SK-N-MC (cell line): ENCODE measurements around the gene TLK1.

Experiments
- DNase-seq: peaks from one replicate; pipeline ENCODE4 v3.0.0-alpha.2; 2011; ENCODE audit warnings: low read depth, low spot score
- H3K27ac ChIP-seq: fragments of 200-600 bp; sonication (generic); 2 replicates; pipeline ENCODE4 v1.5.1; 2016; ENCODE audit warnings: mixed run types
- H3K36me3 ChIP-seq: fragments of 200-600 bp; sonication (generic); 2 replicates; pipeline ENCODE4 v1.6.1; 2017; ENCODE audit warnings: antibody characterized with exemption, low read length, mixed read lengths; ENCODE audit not compliant: insufficient read depth
- H3K4me3 ChIP-seq: fragments of 200-600 bp; sonication (generic); 2 replicates; pipeline ENCODE4 v1.5.1; 2016
- H3K9ac ChIP-seq: fragments of 200-600 bp; sonication (generic); 2 replicates; pipeline ENCODE4 v1.8.0; 2017; ENCODE audit warnings: mixed run types, mixed read lengths; ENCODE audit not compliant: insufficient read length
- H3K9me3 ChIP-seq: fragments of 200-600 bp; sonication (generic); 2 replicates; pipeline ENCODE4 v1.6.1; 2017; ENCODE audit warnings: low read depth, mild to moderate bottlenecking, antibody characterized with exemption, low read length, moderate library complexity, mixed read lengths
- EZH2 ChIP-seq: fragments of 200-600 bp; sonication (generic); IDR thresholded peaks from one replicate; pipeline ENCODE4 v1.6.1; 2017; ENCODE audit warnings: antibody characterized with exemption
- FOXP2 ChIP-seq: optimal IDR thresholded peaks from 2 replicates; pipeline ENCODE3; 2011; ENCODE audit warnings: mild to moderate bottlenecking, moderate library complexity; ENCODE audit not compliant: insufficient read depth; ENCODE audit errors: extremely low read length, control extremely low read depth
- POLR2AphosphoS5 ChIP-seq: IDR thresholded peaks from 2 replicates; pipeline ENCODE4 v1.6.1; 2012; ENCODE audit warnings: mild to moderate bottlenecking, low read depth, low read length, borderline replicate concordance

Gene TLK1

DNA sequence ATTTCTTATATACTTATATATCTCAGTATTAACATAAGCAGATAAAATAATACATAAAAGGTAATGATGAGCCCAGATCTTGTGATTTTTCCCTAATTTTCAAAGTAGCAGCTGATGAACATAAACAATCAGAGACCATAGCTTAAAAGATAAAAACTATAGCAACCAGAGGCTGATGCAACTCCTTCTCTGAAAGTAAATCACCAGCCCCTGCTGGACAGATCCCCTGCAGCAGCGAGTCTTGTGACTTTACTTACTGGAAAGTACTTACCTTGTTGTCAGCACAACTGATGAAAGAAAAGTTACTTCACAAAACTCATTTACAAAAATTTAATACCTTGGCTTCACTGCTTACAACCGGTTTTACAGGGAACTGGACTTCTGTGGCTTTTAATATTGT lies 164.4 kb downstream of the TLK1 start:
- DNase-seq, result no peak
- H3K27ac ChIP-seq, result no peak overlapping the region
- H3K9ac ChIP-seq, result no peak overlapping the region
- TF ChIP-seq POLR2AphosphoS5 (no peak), FOXP2 (no peak), EZH2 (no peak)
- H3K36me3 ChIP-seq, result peaks cover 32% of the 10 kb centered on the region
- no peak overlapping the region for H3K4me3 ChIP-seq
- H3K9me3 ChIP-seq, result no peaks in the 10 kb centered on the region

DNA sequence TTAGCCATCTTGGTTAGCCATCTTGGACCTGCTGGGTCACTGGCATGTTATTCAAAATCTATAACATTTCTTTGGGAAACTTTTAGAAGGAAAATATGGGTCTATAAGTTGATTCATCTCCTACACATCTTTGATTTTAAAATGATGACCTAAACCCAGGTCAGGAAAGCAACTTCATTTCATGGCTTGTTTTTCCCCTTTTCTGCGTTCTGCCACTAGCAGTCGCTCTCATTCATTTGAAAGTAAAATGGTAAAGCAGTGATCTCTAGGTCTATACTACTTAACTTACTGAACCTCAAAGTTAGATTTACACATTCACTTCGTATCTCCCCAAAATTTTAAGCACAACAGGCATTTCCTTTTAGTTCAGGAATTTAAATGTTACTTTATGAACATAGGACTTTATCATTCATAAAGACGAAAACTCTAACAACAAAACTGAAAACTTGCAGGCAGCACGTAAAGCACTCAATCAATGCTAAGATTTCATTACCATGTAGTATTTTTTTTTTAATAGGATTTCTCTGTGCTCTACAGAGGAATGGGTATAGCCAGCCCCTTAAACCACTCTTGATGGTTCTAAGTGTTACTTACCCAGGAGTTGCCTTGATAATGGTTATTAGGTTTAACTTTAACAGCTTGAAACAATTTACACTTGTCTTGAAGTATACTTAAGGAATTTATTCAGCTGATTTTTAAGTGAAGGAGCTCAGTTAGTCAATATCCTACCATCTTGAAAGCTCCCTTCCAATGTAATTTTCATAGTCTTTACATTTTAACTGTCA lies 169.1 kb downstream of the TLK1 start:
- H3K27ac ChIP-seq, result no peak overlapping the region
- TF ChIP-seq FOXP2 (no peak), EZH2 (no peak), POLR2AphosphoS5 (no peak)
- DNase-seq, result no peak
- no peak overlapping the region for H3K4me3 ChIP-seq
- H3K9ac ChIP-seq, result no peak overlapping the region
- peaks cover 33% of the 10 kb centered on the region for H3K36me3 ChIP-seq
- no peaks in the 10 kb centered on the region for H3K9me3 ChIP-seq

- Histone ChIP-seq H3K9ac (no peak overlapping the region), H3K4me3 (no peak overlapping the region), H3K27ac (no peak overlapping the region), H3K9me3 (no peaks in the 10 kb centered on the region), H3K36me3 (peaks cover 7% of the 10 kb centered on the region; the same call in 1 of the 2 replicates)
- no peak for TF ChIP-seq EZH2
- TF ChIP-seq POLR2AphosphoS5, result no peak
- no peak for TF ChIP-seq FOXP2
- DNase-seq, result no peak
Measured at GRCh38 chr2:170986566-170987258, 174.0 kb downstream of the TLK1 start.

DNA sequence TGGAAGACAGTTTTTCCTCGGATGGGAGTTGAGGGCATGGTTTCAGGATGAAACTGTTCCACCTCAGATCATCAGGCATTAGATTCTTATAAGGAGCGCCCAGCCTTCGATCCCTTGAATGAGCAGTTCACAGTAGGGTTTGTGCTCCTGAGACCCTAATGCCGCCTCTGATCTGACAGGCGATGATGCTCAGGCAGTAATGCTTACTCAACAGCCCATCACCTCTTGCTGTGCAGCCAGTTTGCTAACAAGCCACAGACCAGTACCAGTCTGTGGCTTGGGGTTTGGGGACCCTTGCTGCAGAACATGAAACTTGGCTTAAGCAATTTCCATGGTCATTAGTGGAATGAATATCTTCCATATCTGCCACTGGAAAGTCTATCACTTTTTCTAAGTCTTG lies 175.3 kb downstream of the TLK1 start:
- no peak for TF ChIP-seq POLR2AphosphoS5
- TF ChIP-seq FOXP2, result no peak
- no peak for TF ChIP-seq EZH2
- Histone ChIP-seq H3K4me3 (no peak overlapping the region), H3K27ac (no peak overlapping the region), H3K9ac (no peak overlapping the region), H3K9me3 (no peaks in the 10 kb centered on the region), H3K36me3 (no peaks in the 10 kb centered on the region)
- no peak for DNase-seq

GRCh38 chr2:170984079-170984478 lies 176.6 kb downstream of the TLK1 start:
- TF ChIP-seq POLR2AphosphoS5 (no peak), EZH2 (no peak), FOXP2 (no peak)
- H3K27ac ChIP-seq, result no peak overlapping the region
- no peak for DNase-seq
- H3K36me3 ChIP-seq, result no peaks in the 10 kb centered on the region
- no peak overlapping the region for H3K9ac ChIP-seq
- no peak overlapping the region for H3K4me3 ChIP-seq
- H3K9me3 ChIP-seq, result no peaks in the 10 kb centered on the region

GRCh38 chr2:170975943-170976270 lies 184.8 kb downstream of the TLK1 start:
- TF ChIP-seq POLR2AphosphoS5, result no peak
- TF ChIP-seq EZH2, result no peak
- no peak overlapping the region for H3K9ac ChIP-seq
- DNase-seq, result no peak
- H3K9me3 ChIP-seq, result no peaks in the 10 kb centered on the region
- no peaks in the 10 kb centered on the region for H3K36me3 ChIP-seq
- no peak overlapping the region for H3K27ac ChIP-seq
- no peak overlapping the region for H3K4me3 ChIP-seq

GRCh38 chr2:170975127-170975942 lies 185.4 kb downstream of the TLK1 start:
- no peak for DNase-seq
- no peaks in the 10 kb centered on the region for H3K9me3 ChIP-seq
- H3K36me3 ChIP-seq, result no peaks in the 10 kb centered on the region
- no peak overlapping the region for H3K4me3 ChIP-seq
- H3K27ac ChIP-seq, result no peak overlapping the region
- H3K9ac ChIP-seq, result no peak overlapping the region
- TF ChIP-seq FOXP2, result no peak
- no peak for TF ChIP-seq EZH2
- no peak for TF ChIP-seq POLR2AphosphoS5

- no peak for DNase-seq
- no peak overlapping the region for H3K4me3 ChIP-seq
- TF ChIP-seq EZH2 (no peak), FOXP2 (no peak), POLR2AphosphoS5 (no peak)
- H3K9me3 ChIP-seq, result no peaks in the 10 kb centered on the region
- no peaks in the 10 kb centered on the region for H3K36me3 ChIP-seq
- no peak overlapping the region for H3K9ac ChIP-seq
- no peak overlapping the region for H3K27ac ChIP-seq
Measured at GRCh38 chr2:170974304-170974993, 186.2 kb downstream of the TLK1 start.
